OCI-LY7 (cell line): Measurements from ENCODE around the gene RAI2.

ENCODE experiments used
- CTCF ChIP-seq: fragments of 200-600 bp; sonication (generic); conservative IDR thresholded peaks from 2 replicates; pipeline ENCODE4 v1.5.1; 2014; ENCODE audit warnings: mild to moderate bottlenecking, antibody characterized with exemption, low read length, moderate library complexity, mixed read lengths
- EZH2phosphoT487 ChIP-seq: fragments of 200-600 bp; sonication (generic); IDR thresholded peaks from 2 replicates; pipeline ENCODE4 v1.6.1; 2018; ENCODE audit warnings: low read depth, borderline replicate concordance, mild to moderate bottlenecking, mixed run types, antibody characterized with exemption, low read length, moderate library complexity, mixed read lengths

DNA sequence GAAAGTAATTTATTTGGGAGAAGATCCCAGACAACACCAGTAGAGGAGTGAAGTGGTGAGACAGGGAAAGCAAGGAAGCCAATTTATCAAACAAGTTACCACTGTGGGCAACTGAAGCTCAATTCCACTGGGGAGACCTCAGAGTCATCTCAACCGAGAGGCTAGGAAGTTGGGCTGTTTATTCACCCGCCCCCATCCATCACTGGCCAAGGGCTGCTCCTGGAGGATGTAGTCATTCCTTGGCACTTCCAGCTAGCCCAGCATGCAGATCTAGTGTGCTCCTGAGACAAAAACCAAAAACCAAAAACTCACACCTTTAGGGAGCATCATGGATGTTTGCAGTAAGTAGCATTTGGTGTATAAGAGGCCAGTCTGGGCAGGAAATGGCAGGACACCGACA is 47.0 kb downstream of the RAI2 start:
- TF ChIP-seq CTCF (no peak), EZH2phosphoT487 (no peak)
